GM21619 (cell line): Measurements from ENCODE around the gene MKNK1.

Experiments
- ATAC-seq: cut with Tn5 transposase; IDR thresholded peaks from one replicate; pipeline ENCODE4 v1.9.1; 2021; ENCODE audit not compliant: unreplicated experiment

Gene MKNK1

GRCh38 chr1:46568461-46568891, 35.6 kb downstream of the MKNK1 start:
- no peak for ATAC-seq

- no peak for ATAC-seq
Observed at GRCh38 chr1:46563341-46563740, 40.7 kb downstream of the MKNK1 start.

DNA sequence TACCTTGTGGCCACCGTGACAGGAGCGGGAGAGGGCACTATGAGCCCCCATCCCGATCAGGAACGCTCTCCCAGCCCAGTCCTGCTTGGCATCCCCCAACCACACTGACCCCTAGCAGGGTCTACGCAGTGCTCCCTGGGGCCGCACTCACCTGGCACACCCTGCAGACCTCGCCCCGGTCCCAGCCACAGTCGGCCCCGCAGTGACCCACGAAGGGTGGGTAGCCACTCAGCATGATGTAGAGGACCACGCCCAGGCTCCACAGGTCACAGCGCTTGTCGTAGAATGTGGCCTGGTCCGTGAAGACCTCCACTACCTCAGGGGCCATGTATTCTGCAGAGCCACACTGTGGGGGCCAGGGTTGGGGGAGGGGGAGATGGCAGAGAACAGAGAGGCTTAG, 41.6 kb downstream of the MKNK1 start:
- ATAC-seq: no peak

- ATAC-seq: no peak
Observed at GRCh38 chr1:46558966-46559365, 45.1 kb downstream of the MKNK1 start.

GRCh38 chr1:46558141-46558963, 45.7 kb downstream of the MKNK1 start:
- ATAC-seq: no peak

DNA sequence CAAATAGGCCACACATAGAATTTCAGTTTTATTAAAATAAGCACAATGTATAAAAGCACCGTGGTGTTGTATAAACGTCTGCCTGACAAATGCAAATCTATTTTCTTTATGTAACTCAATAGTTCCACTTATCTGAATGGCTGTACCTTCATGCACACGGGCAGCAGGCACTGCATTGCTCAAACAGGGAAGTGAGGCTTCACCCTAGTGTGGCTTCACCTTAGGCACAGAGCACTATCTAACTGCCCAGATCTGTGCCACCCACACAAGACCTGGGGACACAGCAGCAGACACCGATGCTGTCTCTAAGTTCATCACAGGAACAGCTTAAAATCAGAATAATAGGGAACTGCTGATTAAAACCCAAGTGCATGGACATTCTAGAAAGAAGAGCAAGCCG, 46.7 kb downstream of the MKNK1 start:
- ATAC-seq: no peak

DNA sequence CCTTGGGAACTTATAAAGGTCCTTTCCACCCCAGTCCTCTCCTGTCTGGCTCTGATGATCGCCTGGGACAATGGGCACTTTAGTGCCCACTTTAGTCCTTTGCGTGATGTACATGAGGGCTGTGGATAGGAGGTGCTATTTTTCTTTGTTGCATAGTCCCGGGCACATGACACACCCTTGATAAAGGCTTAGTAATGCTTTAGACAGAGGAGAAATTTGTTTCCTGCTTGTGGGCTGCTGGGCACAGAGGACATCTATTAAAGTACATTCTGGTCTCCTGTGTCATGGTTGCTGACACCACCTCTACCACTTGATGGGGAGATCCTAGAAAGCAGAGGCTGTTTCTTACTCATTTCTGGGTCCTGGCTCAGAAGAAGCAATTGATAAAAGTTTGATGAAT, 47.2 kb downstream of the MKNK1 start:
- no peak for ATAC-seq

DNA sequence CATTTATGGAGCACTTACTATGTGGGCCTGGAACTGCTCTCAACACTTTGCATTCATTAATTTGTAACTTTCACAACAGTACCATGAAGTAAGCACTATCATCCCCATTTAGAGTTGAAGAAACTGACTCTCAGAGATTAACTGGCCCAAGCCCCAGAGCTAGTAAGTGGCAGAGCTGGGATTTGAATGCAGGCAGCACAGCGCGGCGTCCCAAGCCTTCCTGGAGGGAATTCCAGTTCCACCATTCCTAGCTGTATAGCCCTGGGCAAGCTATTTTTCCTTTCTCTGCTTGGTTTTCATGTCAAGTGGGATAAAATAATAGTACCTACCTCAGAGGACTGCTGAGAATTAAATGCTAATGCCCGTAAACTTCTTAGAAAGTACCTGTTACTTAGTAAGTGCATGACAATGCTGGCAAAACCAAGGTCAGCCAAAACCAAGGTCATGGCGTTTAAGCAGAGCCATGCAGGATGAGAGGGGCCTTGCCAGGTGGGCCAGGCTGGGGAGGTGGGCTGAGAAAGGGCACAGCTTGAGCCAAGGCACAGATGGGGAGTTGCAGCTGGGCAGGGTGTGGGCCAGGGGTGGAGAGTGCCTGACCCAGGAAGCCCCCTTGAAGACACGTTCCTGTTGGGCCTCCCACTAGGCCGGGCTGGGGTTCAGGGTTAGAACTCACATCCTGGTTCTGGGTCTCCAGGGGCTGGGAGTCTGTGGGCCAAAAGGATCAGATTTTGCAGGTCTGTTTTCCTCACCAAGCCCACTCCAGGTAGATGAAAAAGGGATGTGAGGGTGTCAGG, 48.0 kb downstream of the MKNK1 start:
- no peak for ATAC-seq

DNA sequence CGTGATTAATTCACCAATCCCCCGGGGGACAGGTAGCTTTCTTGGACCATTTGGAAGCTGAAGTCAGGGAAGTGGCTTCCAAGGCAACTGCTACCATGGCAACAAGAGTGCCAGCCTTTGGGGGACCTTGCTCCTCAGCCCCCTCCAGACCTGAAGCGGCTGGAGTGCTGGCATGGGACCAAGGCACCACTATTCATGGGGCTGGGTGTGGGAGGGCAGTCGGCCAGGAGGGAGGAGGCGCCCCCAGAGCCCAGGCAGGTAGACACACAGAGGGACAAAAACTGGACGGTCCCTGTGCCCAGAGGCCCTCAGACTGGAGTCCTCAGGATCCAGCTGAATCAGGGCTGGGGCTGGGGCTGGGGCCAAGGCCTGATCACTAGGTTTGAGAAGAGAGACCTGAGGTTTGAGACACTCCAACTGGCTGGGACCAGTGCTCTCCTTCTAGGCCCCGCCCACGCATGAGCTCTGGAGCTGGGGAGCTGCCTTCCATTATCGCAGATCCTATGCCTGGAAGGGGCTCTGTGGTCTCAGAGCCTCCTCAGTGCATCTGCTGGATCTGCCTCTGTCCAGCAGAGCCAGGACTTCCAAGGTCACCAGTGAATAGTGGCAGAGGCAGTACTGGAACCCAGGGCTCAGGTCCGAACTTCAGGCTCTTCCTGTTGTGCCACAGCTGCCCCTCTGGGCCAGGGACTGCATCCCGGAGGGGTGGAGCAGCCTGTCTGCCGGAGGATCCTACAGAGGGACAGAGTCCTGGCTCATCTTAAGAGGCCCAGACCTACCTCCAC, 49.3 kb downstream of the MKNK1 start:
- no peak for ATAC-seq

GRCh38 chr1:46554236-46554596, 49.9 kb downstream of the MKNK1 start:
- ATAC-seq: no peak

DNA sequence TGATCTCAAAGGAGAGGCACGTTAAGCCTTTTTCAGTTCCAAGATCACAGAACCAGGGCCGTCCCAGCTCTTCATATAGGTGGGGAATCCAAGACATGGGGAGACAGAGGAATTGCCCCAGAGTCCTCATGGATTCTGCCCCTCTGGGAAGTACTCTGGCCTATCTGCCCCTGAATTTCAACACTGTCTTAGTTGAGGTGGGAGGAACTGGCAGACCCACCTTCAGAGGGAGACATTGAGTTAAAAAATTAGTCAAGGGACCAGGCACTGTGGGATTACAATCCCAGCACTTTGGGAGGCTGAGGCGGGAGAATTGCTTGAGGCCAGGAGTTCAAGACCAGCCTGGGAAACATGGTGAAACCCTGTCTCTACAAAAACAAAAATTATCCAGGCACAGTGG, 50.6 kb downstream of the MKNK1 start:
- ATAC-seq: no peak

- ATAC-seq: no peak
Observed at GRCh38 chr1:46552357-46553237, 51.5 kb downstream of the MKNK1 start.

- ATAC-seq: no peak
Observed at GRCh38 chr1:46551597-46552095, 52.4 kb downstream of the MKNK1 start, which contains the start of gene KNCN. TSS of gene KNCN (minus strand) at chr1:46551647. CDS start at chr1:46551215, 432 bp downstream.

DNA sequence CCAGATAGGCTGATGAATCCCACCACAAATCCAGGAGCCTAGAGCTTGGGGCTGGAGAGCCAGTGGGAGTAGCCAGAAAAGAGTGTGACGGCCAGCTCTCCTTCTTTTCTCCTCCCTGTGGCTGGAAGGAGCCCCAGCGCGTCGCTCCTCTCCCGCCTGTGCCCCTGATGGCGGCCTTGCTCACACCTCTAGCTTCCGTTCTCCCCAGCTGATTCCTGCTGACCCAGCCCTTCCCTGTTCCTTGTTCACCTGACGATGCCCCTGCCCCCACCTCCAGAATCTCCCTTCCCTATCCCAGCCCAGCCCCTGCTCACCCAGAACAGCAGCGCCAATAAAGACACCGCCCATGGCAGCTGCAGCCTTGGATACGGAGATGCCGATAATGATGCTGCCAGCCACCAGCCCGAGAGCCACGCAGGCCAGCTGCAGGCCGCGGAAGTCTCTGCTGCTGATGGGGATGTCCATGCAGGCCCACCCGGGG, 53.3 kb downstream of the MKNK1 start:
- no peak for ATAC-seq

- no peak for ATAC-seq
Observed at GRCh38 chr1:46549697-46550681, 54.1 kb downstream of the MKNK1 start.

DNA sequence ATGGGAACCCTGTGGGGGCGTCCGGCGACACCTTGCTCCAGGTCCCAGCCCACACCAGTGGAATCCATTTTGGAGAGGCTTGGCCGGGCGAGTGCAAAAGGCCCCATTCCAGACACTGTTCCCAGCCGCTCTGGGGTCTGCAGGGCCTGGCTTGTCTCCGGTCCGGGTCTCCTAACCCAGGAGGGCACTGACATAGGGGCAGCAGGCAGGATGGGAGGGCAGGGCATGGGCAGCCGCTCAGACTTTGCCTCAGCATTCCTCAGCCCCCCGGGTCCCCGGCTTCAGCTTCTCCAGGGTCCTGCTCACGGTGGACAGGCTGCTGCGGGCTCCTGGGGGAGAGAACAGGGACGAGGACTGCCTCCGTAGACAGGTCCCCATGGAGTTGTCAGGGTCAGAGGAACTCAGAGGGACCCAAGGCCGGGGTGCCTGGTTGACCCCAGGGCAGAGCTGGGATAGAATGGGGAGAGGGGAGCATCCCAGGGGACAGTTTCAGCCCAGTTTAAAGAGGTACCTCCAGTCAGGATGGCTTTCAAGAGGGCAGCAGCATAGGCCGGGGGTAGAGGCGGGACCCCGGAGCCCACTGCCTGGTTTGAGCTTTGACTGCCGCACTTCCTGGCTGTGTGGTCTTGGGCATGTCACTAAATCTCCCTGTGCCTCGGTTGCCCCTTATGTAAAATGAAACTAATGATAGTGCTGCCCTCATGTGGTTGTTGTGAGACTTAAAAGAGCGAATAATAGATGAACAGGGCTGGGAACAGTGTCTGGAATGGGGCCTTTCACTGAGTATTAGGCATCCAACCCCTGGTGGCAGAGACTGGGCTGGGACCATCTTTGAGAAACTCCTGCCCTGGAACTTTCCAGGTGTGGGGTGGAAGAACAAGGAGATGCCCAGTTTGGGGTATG, 56.3 kb downstream of the MKNK1 start:
- no peak for ATAC-seq

GRCh38 chr1:46546210-46546609, 57.9 kb downstream of the MKNK1 start:
- ATAC-seq: no peak

GRCh38 chr1:46545784-46546183, 58.3 kb downstream of the MKNK1 start:
- ATAC-seq: no peak
